HG03354 (cell line): ENCODE measurements around the gene TERT.
"Not testable (repeated sequence)": the region's sequence is repeated elsewhere in the genome, so short reads cannot be mapped to it uniquely, and the experiment has no call there.

Experiments
- ATAC-seq: cut with Tn5 transposase; IDR thresholded peaks from one replicate; pipeline ENCODE4 v1.9.1; 2021; ENCODE audit warnings: mild to moderate bottlenecking; ENCODE audit not compliant: unreplicated experiment, poor library complexity, severe bottlenecking

The TERT gene

GRCh38 chr5:1282131-1282992 lies 12.5 kb downstream of the TERT start:
- ATAC-seq = no peak

- ATAC-seq = no peak
Observed at GRCh38 chr5:1281038-1281882, 13.6 kb downstream of the TERT start.

GRCh38 chr5:1280177-1281037 lies 14.5 kb downstream of the TERT start:
- ATAC-seq = no peak

GRCh38 chr5:1279443-1280151 lies 15.3 kb downstream of the TERT start:
- no peak for ATAC-seq

- no peak for ATAC-seq
Observed at GRCh38 chr5:1278656-1279442, 16.0 kb downstream of the TERT start.

GRCh38 chr5:1278216-1278615 lies 16.7 kb downstream of the TERT start:
- no peak for ATAC-seq

GRCh38 chr5:1277781-1278180 lies 17.1 kb downstream of the TERT start:
- no peak for ATAC-seq

- no peak for ATAC-seq
Observed at GRCh38 chr5:1277331-1277730, 17.5 kb downstream of the TERT start.

GRCh38 chr5:1276930-1277329 lies 17.9 kb downstream of the TERT start:
- no peak for ATAC-seq

GRCh38 chr5:1275397-1276391 lies 19.2 kb downstream of the TERT start:
- not testable (repeated sequence) for ATAC-seq

- ATAC-seq = no peak
Observed at GRCh38 chr5:1274471-1274870, 20.4 kb downstream of the TERT start.

GRCh38 chr5:1273745-1274144 lies 21.1 kb downstream of the TERT start:
- no peak for ATAC-seq

- ATAC-seq = no peak
Observed at GRCh38 chr5:1272201-1272600, 22.7 kb downstream of the TERT start.

- no peak for ATAC-seq
Observed at GRCh38 chr5:1270933-1271914, 23.6 kb downstream of the TERT start.

- ATAC-seq = no peak
Observed at GRCh38 chr5:1270426-1270825, 24.4 kb downstream of the TERT start.

- ATAC-seq = no peak
Observed at GRCh38 chr5:1268666-1269065, 26.2 kb downstream of the TERT start.
